ENCODE data around the gene SIN3A. TPM values are rescaled to one million over a fixed set of nuclear protein-coding genes. Genes with fewer than 3 reads are reported as not detected.

SIN3A gene
- total and polyA plus RNA-seq, 9 of the 15 experiments (the other 6 are each of a cell fraction or from before 2014, with no cell fraction given) = 11.1 to 70.3 (median 25.3) TPM

DNA sequence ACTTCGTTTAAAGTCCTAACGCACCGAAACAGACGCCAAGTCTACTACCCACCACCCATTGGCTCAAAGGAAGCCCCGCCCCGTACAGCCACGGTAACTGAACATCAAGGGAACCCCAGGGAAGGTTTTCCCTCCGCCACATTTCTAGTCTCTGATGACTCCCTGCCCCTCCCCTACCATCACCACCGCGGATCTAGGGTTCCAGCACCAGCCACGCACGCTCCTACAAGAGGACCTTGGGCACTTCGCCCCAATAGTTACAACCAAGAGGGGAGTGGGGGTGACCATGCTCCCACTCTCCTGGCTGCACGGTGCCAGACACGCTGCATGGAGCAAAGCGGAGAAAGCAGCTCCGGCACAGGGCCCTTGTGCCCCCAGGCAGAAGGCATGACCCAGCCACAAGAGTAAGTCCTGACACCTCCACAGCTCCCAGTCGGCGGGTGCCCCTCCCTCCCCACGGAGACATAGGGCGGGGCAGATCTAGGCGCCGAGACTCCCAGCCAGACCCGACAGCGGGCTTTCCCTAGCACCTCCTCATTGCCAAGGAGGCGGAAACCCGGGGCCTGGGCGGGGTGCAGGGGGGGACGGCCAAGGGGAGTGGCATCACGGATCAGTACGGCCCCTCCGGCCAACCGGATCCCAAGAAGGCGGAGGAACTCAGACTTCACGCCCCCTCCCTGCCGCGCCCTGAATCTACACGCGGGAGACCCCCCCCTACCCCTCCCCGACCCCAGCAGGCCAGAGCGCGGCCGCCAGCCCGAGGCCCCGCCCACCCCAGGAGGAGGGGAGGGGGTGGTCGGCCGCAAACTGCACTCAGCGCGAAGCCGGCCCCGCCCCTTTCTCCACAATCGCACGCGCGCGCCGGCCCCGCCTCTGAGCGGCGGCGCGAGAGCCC is 936 bp downstream of the SIN3A start (continued):
- no peak for TF ChIP-seq ZNF707 (CRISPR knock-in tag; conservative IDR thresholded peaks at IDR 0.05)
- no peak for TF ChIP-seq ZNF668 (CRISPR knock-in tag; IDR thresholded peaks at IDR 0.05)
- TF ChIP-seq ZNF311 (CRISPR knock-in tag; IDR thresholded peaks at IDR 0.05) = no peak
- TF ChIP-seq TCF3 (CRISPR knock-in tag; IDR thresholded peaks at IDR 0.05) = no peak
- TF ChIP-seq DIDO1 (tag; IDR thresholded peaks at IDR 0.05; ENCODE audit: low read depth) = no peak
- 0 out of 2 replicates have a peak, but pooled peaks have one; percentile 42 for TF ChIP-seq POLR2A (conservative IDR thresholded peaks at IDR 0.05)
- TF ChIP-seq MCM7 (IDR thresholded peaks at IDR 0.05) = no peak
- TF ChIP-seq, protein P1, sequence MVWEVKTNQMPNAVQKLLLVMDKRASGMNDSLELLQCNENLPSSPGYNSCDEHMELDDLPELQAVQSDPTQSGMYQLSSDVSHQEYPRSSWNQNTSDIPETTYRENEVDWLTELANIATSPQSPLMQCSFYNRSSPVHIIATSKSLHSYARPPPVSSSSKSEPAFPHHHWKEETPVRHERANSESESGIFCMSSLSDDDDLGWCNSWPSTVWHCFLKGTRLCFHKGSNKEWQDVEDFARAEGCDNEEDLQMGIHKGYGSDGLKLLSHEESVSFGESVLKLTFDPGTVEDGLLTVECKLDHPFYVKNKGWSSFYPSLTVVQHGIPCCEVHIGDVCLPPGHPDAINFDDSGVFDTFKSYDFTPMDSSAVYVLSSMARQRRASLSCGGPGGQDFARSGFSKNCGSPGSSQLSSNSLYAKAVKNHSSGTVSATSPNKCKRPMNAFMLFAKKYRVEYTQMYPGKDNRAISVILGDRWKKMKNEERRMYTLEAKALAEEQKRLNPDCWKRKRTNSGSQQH (CRISPR knock-in tag; IDR thresholded peaks at IDR 0.05) = no peak
- TF ChIP-seq SMAD1 (IDR thresholded peaks at IDR 0.05; ENCODE audit: low read depth, low read length, partially characterized antibody) = no peak
- 0 out of 2 replicates have a peak, but pooled peaks have one; percentile 64 for TF ChIP-seq NR4A1 (CRISPR knock-in tag; IDR thresholded peaks at IDR 0.05)
- TF ChIP-seq NR4A1 (tag; IDR thresholded peaks at IDR 0.05) = no peak
- no peak for TF ChIP-seq XRCC3 (IDR thresholded peaks at IDR 0.05)
- TF ChIP-seq ERF (CRISPR knock-in tag; IDR thresholded peaks at IDR 0.05) = no peak
- TF ChIP-seq ZNF57 (CRISPR knock-in tag; IDR thresholded peaks at IDR 0.05) = no peak
- no peak for TF ChIP-seq POLR2B (IDR thresholded peaks at IDR 0.05; ENCODE audit: low read depth, partially characterized antibody)
- no peak for TF ChIP-seq ESRRB (CRISPR knock-in tag; IDR thresholded peaks at IDR 0.05; ENCODE audit: borderline replicate concordance)
- 0 out of 2 replicates have a peak, but pooled peaks have one; percentile 8 for TF ChIP-seq ZKSCAN1 (IDR thresholded peaks at IDR 0.05; ENCODE audit: low read depth, low read length)
- TF ChIP-seq RUNX1 (IDR thresholded peaks at IDR 0.05; ENCODE audit: low read depth) = no peak
- TF ChIP-seq, protein P2, sequence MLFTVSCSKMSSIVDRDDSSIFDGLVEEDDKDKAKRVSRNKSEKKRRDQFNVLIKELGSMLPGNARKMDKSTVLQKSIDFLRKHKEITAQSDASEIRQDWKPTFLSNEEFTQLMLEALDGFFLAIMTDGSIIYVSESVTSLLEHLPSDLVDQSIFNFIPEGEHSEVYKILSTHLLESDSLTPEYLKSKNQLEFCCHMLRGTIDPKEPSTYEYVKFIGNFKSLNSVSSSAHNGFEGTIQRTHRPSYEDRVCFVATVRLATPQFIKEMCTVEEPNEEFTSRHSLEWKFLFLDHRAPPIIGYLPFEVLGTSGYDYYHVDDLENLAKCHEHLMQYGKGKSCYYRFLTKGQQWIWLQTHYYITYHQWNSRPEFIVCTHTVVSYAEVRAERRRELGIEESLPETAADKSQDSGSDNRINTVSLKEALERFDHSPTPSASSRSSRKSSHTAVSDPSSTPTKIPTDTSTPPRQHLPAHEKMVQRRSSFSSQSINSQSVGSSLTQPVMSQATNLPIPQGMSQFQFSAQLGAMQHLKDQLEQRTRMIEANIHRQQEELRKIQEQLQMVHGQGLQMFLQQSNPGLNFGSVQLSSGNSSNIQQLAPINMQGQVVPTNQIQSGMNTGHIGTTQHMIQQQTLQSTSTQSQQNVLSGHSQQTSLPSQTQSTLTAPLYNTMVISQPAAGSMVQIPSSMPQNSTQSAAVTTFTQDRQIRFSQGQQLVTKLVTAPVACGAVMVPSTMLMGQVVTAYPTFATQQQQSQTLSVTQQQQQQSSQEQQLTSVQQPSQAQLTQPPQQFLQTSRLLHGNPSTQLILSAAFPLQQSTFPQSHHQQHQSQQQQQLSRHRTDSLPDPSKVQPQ (CRISPR knock-in tag; IDR thresholded peaks at IDR 0.05; ENCODE audit: borderline replicate concordance) = no peak
- TF ChIP-seq CBX1 (IDR thresholded peaks at IDR 0.05; ENCODE audit: low read depth) = 0 out of 2 replicates have a peak, but pooled peaks have one; percentile 59
- peak; percentile 55 for TF ChIP-seq NRF1 (conservative IDR thresholded peaks at IDR 0.05 in 1 of 2, IDR thresholded peaks at IDR 0.05 in 1 of 2)
- peak; percentile 34; the same call in 1 of the 2 replicates for TF ChIP-seq ZNF263 (CRISPR knock-in tag; IDR thresholded peaks at IDR 0.05; ENCODE audit: borderline replicate concordance)
- TF ChIP-seq ZBTB7A (IDR thresholded peaks at IDR 0.05; ENCODE audit: borderline replicate concordance, control insufficient read depth, low read depth, low read length) = peak; percentile 95
- TF ChIP-seq, protein P3, sequence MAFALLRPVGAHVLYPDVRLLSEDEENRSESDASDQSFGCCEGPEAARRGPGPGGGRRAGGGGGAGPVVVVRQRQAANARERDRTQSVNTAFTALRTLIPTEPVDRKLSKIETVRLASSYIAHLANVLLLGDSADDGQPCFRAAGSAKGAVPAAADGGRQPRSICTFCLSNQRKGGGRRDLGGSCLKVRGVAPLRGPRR (CRISPR knock-in tag; IDR thresholded peaks at IDR 0.05) = no peak
- TF ChIP-seq HDAC6 (IDR thresholded peaks at IDR 0.05; ENCODE audit: low read depth, low read length) = no peak
- TF ChIP-seq FOXK1 (CRISPR knock-in tag; IDR thresholded peaks at IDR 0.05; ENCODE audit: borderline replicate concordance) = peak; percentile 78; the same call in 1 of the 2 replicates

Data from K562 (cell line).